SU-DHL-6 (cell line): ENCODE measurements around the gene APLN.

Source experiments
- H2AFZ ChIP-seq: fragments of 200-600 bp; sonication (generic); 2 replicates; pipeline ENCODE4 v1.6.1; 2014; ENCODE audit warnings: low read depth, mild to moderate bottlenecking, moderate library complexity, mixed read lengths, antibody characterized with exemption, low read length; ENCODE audit not compliant: severe bottlenecking
- H3F3A ChIP-seq: fragments of 200-600 bp; shearing (Covaris generic); 2 replicates; pipeline ENCODE4 v1.6.0; 2016; ENCODE audit warnings: antibody characterized with exemption, mild to moderate bottlenecking; ENCODE audit not compliant: insufficient read depth
- H3K27ac ChIP-seq: fragments of 200-600 bp; sonication (generic); 2 replicates; pipeline ENCODE4 v1.5.1; 2016; ENCODE audit warnings: low read depth, mild to moderate bottlenecking, low read length, moderate library complexity, mixed read lengths
- H3K27me3 ChIP-seq: fragments of 200-600 bp; sonication (generic), shearing (Covaris generic); 2 replicates; pipeline ENCODE4 v1.6.0; 2014; ENCODE audit warnings: mild to moderate bottlenecking, low read length
- H3K36me3 ChIP-seq: fragments of 200-600 bp; sonication (generic); 2 replicates; pipeline ENCODE4 v1.6.1; 2014; ENCODE audit warnings: mild to moderate bottlenecking, low read length, mixed read lengths
- H3K4me2 ChIP-seq: fragments of 300-600, 200-600 bp; shearing (Covaris generic), sonication (generic); 2 replicates; pipeline ENCODE4 v1.6.0; 2014; ENCODE audit warnings: low read length, low read depth, mild to moderate bottlenecking; ENCODE audit not compliant: poor library complexity, severe bottlenecking
- H3K4me3 ChIP-seq: fragments of 200-600 bp; sonication (generic); 2 replicates; pipeline ENCODE4 v1.5.1; 2014; ENCODE audit warnings: antibody characterized with exemption, low read length, mild to moderate bottlenecking, mixed read lengths; ENCODE audit not compliant: insufficient read depth, poor library complexity, severe bottlenecking
- H3K79me2 ChIP-seq: fragments of 200-600 bp; sonication (generic); 2 replicates; pipeline ENCODE4 v1.6.1; 2014; ENCODE audit warnings: mild to moderate bottlenecking, low read length, moderate library complexity; ENCODE audit not compliant: insufficient read depth
- H3K9ac ChIP-seq: fragments of 200-600 bp; sonication (generic); 2 replicates; pipeline ENCODE4 v1.7.0; 2014; ENCODE audit warnings: mild to moderate bottlenecking, low read length
- H3K9me2 ChIP-seq: fragments of 200-600 bp; sonication (generic); replicated peaks from 2 replicates; pipeline ENCODE4 v1.6.1; 2014; ENCODE audit warnings: low read length; ENCODE audit not compliant: insufficient read depth
- H3K9me3 ChIP-seq: fragments of 200-600 bp; sonication (generic); 2 replicates; pipeline ENCODE4 v1.6.1; 2014; ENCODE audit warnings: low read length, mixed read lengths; ENCODE audit not compliant: insufficient read depth
- H4K20me1 ChIP-seq: fragments of 200-600 bp; sonication (generic); 2 replicates; pipeline ENCODE4 v1.6.1; 2014; ENCODE audit warnings: low read depth, mild to moderate bottlenecking, antibody characterized with exemption, low read length, moderate library complexity, mixed read lengths
- CTCF ChIP-seq: fragments of 200-600 bp; sonication (generic); IDR thresholded peaks from one replicate; pipeline ENCODE4 v1.5.1; 2017; ENCODE audit warnings: antibody characterized with exemption, mild to moderate bottlenecking, low read length, moderate library complexity; ENCODE audit not compliant: insufficient read depth, poor library complexity, severe bottlenecking
- EZH2phosphoT487 ChIP-seq: fragments of 200-600 bp; sonication (generic), shearing (Covaris generic); conservative IDR thresholded peaks from 2 replicates; pipeline ENCODE4 v1.6.1; 2018; ENCODE audit warnings: mild to moderate bottlenecking, antibody characterized with exemption, low read length, moderate library complexity, mixed read lengths

APLN gene

GRCh38 chrX:129655547-129656249, 942 bp upstream of the APLN start:
- no peaks in the 10 kb centered on the region for H3K36me3 ChIP-seq
- H3F3A ChIP-seq, result no peaks in the 10 kb centered on the region
- no peak for TF ChIP-seq CTCF
- TF ChIP-seq EZH2phosphoT487, result no peak
- H3K9ac ChIP-seq, result no peak overlapping the region
- no peaks in the 10 kb centered on the region for H3K79me2 ChIP-seq
- no peaks in the 10 kb centered on the region for H3K27me3 ChIP-seq
- H3K9me2 ChIP-seq, result no peaks in the 10 kb centered on the region
- no peak overlapping the region for H3K4me3 ChIP-seq
- no peak overlapping the region for H2AFZ ChIP-seq
- no peak overlapping the region for H3K4me2 ChIP-seq
- no peaks in the 10 kb centered on the region for H4K20me1 ChIP-seq
- H3K27ac ChIP-seq, result no peak overlapping the region
- H3K9me3 ChIP-seq, result no peaks in the 10 kb centered on the region

GRCh38 chrX:129653971-129654651, 645 bp downstream of the APLN start:
- H3K4me2 ChIP-seq, result peak overlapping the region; percentile 48
- H3K79me2 ChIP-seq, result no peaks in the 10 kb centered on the region
- peak overlapping the region; percentile 31; the same call in 1 of the 2 replicates for H3K9ac ChIP-seq
- no peak for TF ChIP-seq CTCF
- no peak for TF ChIP-seq EZH2phosphoT487
- peak overlapping the region; percentile 37 for H3K4me3 ChIP-seq
- H3K27ac ChIP-seq, result no peak overlapping the region
- no peaks in the 10 kb centered on the region for H4K20me1 ChIP-seq
- H3F3A ChIP-seq, result no peaks in the 10 kb centered on the region
- H3K9me2 ChIP-seq, result no peaks in the 10 kb centered on the region
- no peaks in the 10 kb centered on the region for H3K36me3 ChIP-seq
- peak overlapping the region; percentile 48 for H2AFZ ChIP-seq
- H3K9me3 ChIP-seq, result no peaks in the 10 kb centered on the region
- no peaks in the 10 kb centered on the region for H3K27me3 ChIP-seq

- Histone ChIP-seq H3K27ac (no peak overlapping the region), H2AFZ (no peak overlapping the region)
These were observed 1.4 kb downstream of the APLN start for GRCh38 chrX:129653181-129653970.

More at GRCh38 chrX:129653181-129653970, 1.4 kb downstream of the APLN start:
- Histone ChIP-seq H3K9me3 (no peaks in the 10 kb centered on the region), H3K79me2 (no peaks in the 10 kb centered on the region), H3K36me3 (no peaks in the 10 kb centered on the region), H3K9me2 (no peaks in the 10 kb centered on the region), H3K4me2 (peak overlapping the region; percentile 48), H3F3A (no peaks in the 10 kb centered on the region), H3K27me3 (no peaks in the 10 kb centered on the region), H3K4me3 (no peak overlapping the region), H4K20me1 (no peaks in the 10 kb centered on the region), H3K9ac (no peak overlapping the region)
- TF ChIP-seq CTCF (no peak), EZH2phosphoT487 (no peak)
